T-helper 2 cell treated with Interferon-gamma antibody and Interleukin-4, amounts not matched to agents 5 μg/mL and 100 μg/mL, for 36 hours (primary cell): ENCODE measurements around the gene ZSCAN2.
"Not testable (repeated sequence)": the region's sequence is repeated elsewhere in the genome, so short reads cannot be mapped to it uniquely, and the experiment has no call there.

Source experiments
- DNase-seq: peaks from one replicate; pipeline ENCODE4 v3.0.0; 2021; ENCODE audit warnings: low spot score
- H3K27ac Mint-ChIP-seq: one replicate; pipeline ENCODE4 v1.8.0; 2021; ENCODE audit warnings: mild to moderate bottlenecking, mixed read lengths
- H3K27me3 Mint-ChIP-seq: one replicate; pipeline ENCODE4 v1.8.0; 2021; ENCODE audit warnings: low read depth, mixed read lengths
- H3K36me3 Mint-ChIP-seq: one replicate; pipeline ENCODE4 v1.8.0; 2021; ENCODE audit warnings: low read depth, mixed read lengths
- H3K4me1 Mint-ChIP-seq: one replicate; pipeline ENCODE4 v1.8.0; 2021; ENCODE audit warnings: low read depth, mixed read lengths
- H3K4me3 Mint-ChIP-seq: one replicate; pipeline ENCODE4 v1.8.0; 2022; ENCODE audit warnings: mild to moderate bottlenecking, moderate library complexity, mixed read lengths
- H3K9me3 Mint-ChIP-seq: one replicate; pipeline ENCODE4 v1.8.0; 2021; ENCODE audit warnings: mixed read lengths

ZSCAN2 gene

GRCh38 chr15:84600687-84601554, at the start of gene ZSCAN2:
ZSCAN2 (plus strand) TSS chr15:84601009; CDS start chr15:84603928, 2,919 bp downstream.
- H3K9me3 Mint-ChIP-seq = no peaks in the 10 kb centered on the region

GRCh38 chr15:84551624-84552023, 49.2 kb upstream of the ZSCAN2 start:
- not testable (repeated sequence) for H3K4me3 Mint-ChIP-seq, H3K27me3 Mint-ChIP-seq, DNase-seq, H3K27ac Mint-ChIP-seq
- peaks cover 34% of the 10 kb centered on the region for H3K36me3 Mint-ChIP-seq
- H3K4me1 Mint-ChIP-seq = peaks cover 25% of the 10 kb centered on the region
- peaks cover 13% of the 10 kb centered on the region for H3K9me3 Mint-ChIP-seq

More at GRCh38 chr15:84600687-84601554, at the start of gene ZSCAN2:
- Mint-ChIP-seq H3K36me3 (peaks cover 14% of the 10 kb centered on the region), H3K27me3 (no peaks in the 10 kb centered on the region), H3K4me3 (peak within 1 kb of the TSS; percentile 92), H3K27ac (peak within 1 kb of the TSS; percentile 53), H3K4me1 (peaks cover 49% of the 10 kb centered on the region)
- peak; percentile 94 for DNase-seq

GRCh38 chr15:84552896-84553295, 47.9 kb upstream of the ZSCAN2 start:
- Mint-ChIP-seq H3K4me1 (peaks cover 21% of the 10 kb centered on the region), H3K36me3 (peaks cover 30% of the 10 kb centered on the region), H3K4me3 (no peak overlapping the region), H3K27me3 (no peaks in the 10 kb centered on the region), H3K27ac (no peak overlapping the region), H3K9me3 (peaks cover 10% of the 10 kb centered on the region)
- no peak for DNase-seq

- Mint-ChIP-seq H3K4me1 (peaks cover 11% of the 10 kb centered on the region), H3K36me3 (peaks cover 14% of the 10 kb centered on the region)
- H3K27me3 Mint-ChIP-seq, H3K27ac Mint-ChIP-seq, H3K4me3 Mint-ChIP-seq, H3K9me3 Mint-ChIP-seq, DNase-seq: not testable (repeated sequence)
Observed at GRCh38 chr15:84556690-84557089, 44.1 kb upstream of the ZSCAN2 start.

- H3K9me3 Mint-ChIP-seq, H3K27ac Mint-ChIP-seq, DNase-seq, H3K27me3 Mint-ChIP-seq, H3K36me3 Mint-ChIP-seq, H3K4me3 Mint-ChIP-seq: not testable (repeated sequence)
- H3K4me1 Mint-ChIP-seq = peaks cover 13% of the 10 kb centered on the region
Observed at GRCh38 chr15:84568021-84568420, 32.8 kb upstream of the ZSCAN2 start.

GRCh38 chr15:84570164-84570735, 30.6 kb upstream of the ZSCAN2 start:
- DNase-seq = peak; percentile 58
- Mint-ChIP-seq H3K9me3 (no peaks in the 10 kb centered on the region), H3K27me3 (peaks cover 7% of the 10 kb centered on the region), H3K4me1 (peaks cover 13% of the 10 kb centered on the region), H3K27ac (peak overlapping the region; percentile 91), H3K4me3 (peak overlapping the region; percentile 86), H3K36me3 (peaks cover 4% of the 10 kb centered on the region)

- DNase-seq = no peak
- peaks cover 10% of the 10 kb centered on the region for H3K4me1 Mint-ChIP-seq
- H3K27ac Mint-ChIP-seq = no peak overlapping the region
- H3K4me3 Mint-ChIP-seq = no peak overlapping the region
- H3K27me3 Mint-ChIP-seq = peaks cover 16% of the 10 kb centered on the region
- H3K9me3 Mint-ChIP-seq = no peaks in the 10 kb centered on the region
- H3K36me3 Mint-ChIP-seq = peaks cover 2% of the 10 kb centered on the region
Observed at GRCh38 chr15:84572231-84572630, 28.6 kb upstream of the ZSCAN2 start.

- peaks cover 2% of the 10 kb centered on the region for H3K4me1 Mint-ChIP-seq
- H3K27ac Mint-ChIP-seq = no peak overlapping the region
- peaks cover 19% of the 10 kb centered on the region for H3K27me3 Mint-ChIP-seq
- H3K4me3 Mint-ChIP-seq = no peak overlapping the region
- H3K9me3 Mint-ChIP-seq = no peaks in the 10 kb centered on the region
- no peak for DNase-seq
- H3K36me3 Mint-ChIP-seq = no peaks in the 10 kb centered on the region
Observed at GRCh38 chr15:84575493-84575892, 25.3 kb upstream of the ZSCAN2 start.

- H3K27me3 Mint-ChIP-seq = peaks cover 18% of the 10 kb centered on the region
- not testable (repeated sequence) for H3K36me3 Mint-ChIP-seq, DNase-seq, H3K27ac Mint-ChIP-seq, H3K9me3 Mint-ChIP-seq, H3K4me1 Mint-ChIP-seq, H3K4me3 Mint-ChIP-seq
Observed at GRCh38 chr15:84577891-84578290, 22.9 kb upstream of the ZSCAN2 start.

GRCh38 chr15:84579261-84579721, 21.5 kb upstream of the ZSCAN2 start:
- not testable (repeated sequence) for H3K9me3 Mint-ChIP-seq, DNase-seq, H3K4me3 Mint-ChIP-seq, H3K4me1 Mint-ChIP-seq, H3K27ac Mint-ChIP-seq, H3K36me3 Mint-ChIP-seq
- H3K27me3 Mint-ChIP-seq = peaks cover 21% of the 10 kb centered on the region

GRCh38 chr15:84581676-84582428, 19.0 kb upstream of the ZSCAN2 start:
- not testable (repeated sequence) for H3K4me3 Mint-ChIP-seq, DNase-seq, H3K9me3 Mint-ChIP-seq, H3K36me3 Mint-ChIP-seq, H3K27ac Mint-ChIP-seq, H3K4me1 Mint-ChIP-seq
- H3K27me3 Mint-ChIP-seq = peaks cover 12% of the 10 kb centered on the region

GRCh38 chr15:84582583-84583157, 18.1 kb upstream of the ZSCAN2 start:
- Mint-ChIP-seq H3K9me3 (peaks cover 3% of the 10 kb centered on the region), H3K27me3 (peaks cover 11% of the 10 kb centered on the region), H3K4me3 (no peak overlapping the region), H3K4me1 (peaks cover 4% of the 10 kb centered on the region), H3K36me3 (no peaks in the 10 kb centered on the region), H3K27ac (no peak overlapping the region)
- no peak for DNase-seq

- H3K36me3 Mint-ChIP-seq, H3K27ac Mint-ChIP-seq, H3K9me3 Mint-ChIP-seq, H3K4me1 Mint-ChIP-seq, H3K4me3 Mint-ChIP-seq, DNase-seq: not testable (repeated sequence)
- H3K27me3 Mint-ChIP-seq = peaks cover 11% of the 10 kb centered on the region
Observed at GRCh38 chr15:84583921-84584320, 16.9 kb upstream of the ZSCAN2 start.
